IPS DF 4.7 (cell line): Measurements from ENCODE around the gene HCAR1.
"Not testable (repeated sequence)": the region's sequence is repeated elsewhere in the genome, so short reads cannot be mapped to it uniquely, and the experiment has no call there.

Source experiments
- DNase-seq: peaks from one replicate; pipeline ENCODE4 v3.0.0-alpha.2; 2013; ENCODE audit warnings: low spot score; ENCODE audit errors: extremely low read depth

Gene HCAR1

DNA sequence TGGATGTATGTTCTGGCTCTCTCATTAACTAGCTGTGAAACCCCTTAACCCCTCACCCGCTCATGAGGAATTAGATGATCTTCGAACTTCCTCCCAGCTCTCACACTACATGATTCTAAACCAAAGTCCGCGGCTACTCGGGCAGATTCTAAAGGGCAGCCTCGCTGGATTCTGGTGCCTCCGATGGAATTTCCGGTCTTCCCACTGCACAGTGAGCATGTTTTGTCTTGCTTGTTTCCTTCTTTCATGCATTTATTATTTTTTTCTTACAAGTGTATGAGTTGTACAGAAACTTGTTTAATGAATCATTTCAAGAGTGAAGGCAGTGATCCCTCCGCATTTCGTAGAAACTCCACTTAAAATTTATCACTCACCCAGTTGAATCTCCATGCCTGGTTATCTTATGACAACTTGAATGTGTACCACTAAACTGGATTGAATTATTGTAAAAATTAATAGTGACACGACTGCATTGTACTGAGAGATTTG lies 9.5 kb downstream of the HCAR1 start:
- DNase-seq = no peak

DNA sequence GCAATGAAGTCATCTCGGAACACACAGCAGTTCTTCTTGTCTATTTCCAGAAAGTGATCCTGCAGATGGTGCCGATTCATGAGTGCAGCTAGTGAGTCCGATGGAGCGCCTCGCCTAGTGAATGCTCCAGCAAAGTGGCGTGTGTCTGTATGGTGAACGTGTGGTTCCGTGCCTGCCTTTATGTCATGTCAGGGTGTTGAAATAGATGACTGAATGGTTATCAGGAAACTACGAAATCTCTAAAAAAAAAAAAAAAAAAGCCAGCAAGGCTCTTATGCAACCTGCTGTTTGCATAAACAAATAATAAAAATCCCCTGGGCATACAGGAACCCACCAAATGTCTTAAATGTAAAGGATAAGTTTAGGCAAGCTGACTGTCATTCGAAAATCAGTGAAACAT lies 14.0 kb downstream of the HCAR1 start, which contains the start of gene HCAR3:
TSS of gene HCAR3 (minus strand) at position 154 of the 400 bp plus-strand sequence. CDS start at position 80, 74 bp downstream.
- DNase-seq = not testable (repeated sequence)

DNA sequence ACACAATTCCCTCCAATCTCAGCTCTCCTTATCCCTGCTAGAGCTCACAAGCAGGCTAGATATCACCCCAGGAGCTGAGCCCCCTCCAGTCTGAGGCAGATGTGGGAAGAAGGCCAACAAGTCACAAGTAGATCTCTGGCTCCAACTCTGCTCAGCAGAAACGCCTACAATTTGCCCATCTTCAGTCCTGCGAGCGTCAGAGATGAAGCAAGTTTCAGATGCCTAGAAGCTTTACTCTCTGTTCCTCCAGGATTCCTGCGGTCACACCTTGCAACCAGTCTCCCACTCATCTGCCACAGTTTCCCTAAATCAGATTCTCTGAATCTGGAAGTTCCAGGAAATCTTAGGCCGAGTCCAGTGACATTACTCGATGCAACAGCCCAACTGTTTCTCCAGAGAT lies 15.4 kb downstream of the HCAR1 start:
- DNase-seq = not testable (repeated sequence)

GRCh38 chr12:122713491-122714188 lies 17.0 kb downstream of the HCAR1 start:
- DNase-seq = not testable (repeated sequence)

DNA sequence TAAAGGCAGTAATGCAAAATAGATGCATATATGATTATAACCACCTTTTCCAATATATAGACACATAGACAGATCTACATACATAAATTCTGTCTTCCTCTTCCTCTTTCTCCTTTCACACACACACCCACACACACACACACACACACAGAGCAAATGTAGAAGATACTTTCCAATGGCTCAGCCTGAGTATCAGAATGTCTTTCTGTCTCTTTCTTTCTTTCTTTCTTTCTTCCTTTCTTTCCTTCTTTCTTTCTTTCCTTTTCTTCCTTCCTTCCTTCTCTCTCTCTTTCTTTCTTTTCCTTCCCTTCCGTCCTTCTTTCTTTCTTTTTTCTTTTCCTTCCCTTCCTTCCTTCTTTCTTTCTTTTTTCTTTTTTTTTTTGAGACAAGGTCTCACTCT lies 19.4 kb downstream of the HCAR1 start:
- DNase-seq = not testable (repeated sequence)

GRCh38 chr12:122710341-122710740 lies 20.3 kb downstream of the HCAR1 start:
- DNase-seq = not testable (repeated sequence)

GRCh38 chr12:122709287-122709686 lies 21.4 kb downstream of the HCAR1 start:
- not testable (repeated sequence) for DNase-seq

- DNase-seq = not testable (repeated sequence)
These were observed 26.8 kb downstream of the HCAR1 start for GRCh38 chr12:122703841-122704240.

- DNase-seq = not testable (repeated sequence)
These were observed 27.6 kb downstream of the HCAR1 start, which contains the start of gene HCAR2 for GRCh38 chr12:122702890-122703611. Gene HCAR2 (minus strand): TSS chr12:122703357. CDS start chr12:122703283, 74 bp downstream.

GRCh38 chr12:122701481-122701880 lies 29.2 kb downstream of the HCAR1 start:
- DNase-seq = not testable (repeated sequence)

- not testable (repeated sequence) for DNase-seq
These were observed 30.5 kb downstream of the HCAR1 start for GRCh38 chr12:122700038-122700710.

GRCh38 chr12:122696922-122697321 lies 33.7 kb downstream of the HCAR1 start:
- not testable (repeated sequence) for DNase-seq

DNA sequence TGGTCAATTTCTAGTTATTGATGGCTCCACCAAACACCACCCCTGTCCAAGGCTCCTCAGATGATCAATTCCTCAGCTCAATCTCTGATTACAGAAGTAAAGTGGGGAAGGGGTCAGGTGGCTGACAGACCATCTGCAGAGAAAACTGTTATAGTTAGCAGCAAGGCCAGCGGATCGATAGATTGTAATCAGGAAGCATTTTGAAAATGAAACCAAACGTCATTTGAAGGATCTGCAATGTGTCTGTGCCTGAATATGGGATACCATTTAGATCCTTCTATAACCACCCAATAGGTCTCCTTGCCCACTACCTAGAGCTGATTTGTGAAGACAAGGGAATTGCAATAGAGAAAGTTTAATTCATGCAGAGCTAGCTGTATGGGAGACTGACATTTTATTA lies 39.1 kb downstream of the HCAR1 start:
- DNase-seq = no peak

GRCh38 chr12:122688291-122688690 lies 42.4 kb downstream of the HCAR1 start:
- no peak for DNase-seq

GRCh38 chr12:122687086-122687485 lies 43.6 kb downstream of the HCAR1 start:
- DNase-seq = no peak

GRCh38 chr12:122686538-122686937 lies 44.1 kb downstream of the HCAR1 start:
- no peak for DNase-seq

GRCh38 chr12:122684297-122684813 lies 46.3 kb downstream of the HCAR1 start:
- no peak for DNase-seq

GRCh38 chr12:122681814-122682213 lies 48.8 kb downstream of the HCAR1 start:
- no peak for DNase-seq

DNA sequence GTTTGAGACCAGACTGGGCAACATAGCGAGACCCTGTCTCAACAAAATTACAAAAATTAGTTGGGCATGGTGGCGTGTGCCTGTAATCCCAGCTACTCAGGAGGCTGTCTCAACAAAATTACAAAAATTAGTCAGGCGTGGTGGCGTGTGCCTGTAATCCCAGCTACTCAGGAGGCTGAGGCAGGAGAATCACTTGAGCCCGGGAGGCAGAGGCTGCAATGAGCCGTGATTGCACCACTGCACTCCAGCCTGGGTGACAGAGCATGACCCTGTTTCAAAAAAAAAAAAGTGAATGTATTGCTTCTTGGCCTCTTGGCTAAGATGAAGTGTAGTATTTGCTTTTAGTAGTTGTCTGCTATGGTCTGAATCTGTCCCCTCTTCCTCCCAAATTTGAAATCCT lies 49.7 kb downstream of the HCAR1 start:
- not testable (repeated sequence) for DNase-seq

GRCh38 chr12:122676781-122677180 lies 53.9 kb downstream of the HCAR1 start:
- not testable (repeated sequence) for DNase-seq
